Progenitor cell of endocrine pancreas (in vitro differentiated cells): ENCODE data around the gene PRKCD. TPM values are rescaled to one million over a fixed set of nuclear protein-coding genes. Genes with fewer than 3 reads are reported as not detected.

Experiments
- DNase-seq: peaks from one replicate; pipeline ENCODE4 v3.0.0; 2021; ENCODE audit warnings: low spot score; ENCODE audit not compliant: unreplicated experiment
- H3K27ac Mint-ChIP-seq: 2 replicates; pipeline ENCODE4 v1.8.0; 2021; ENCODE audit warnings: mild to moderate bottlenecking, moderate library complexity, mixed read lengths
- H3K27me3 Mint-ChIP-seq: 2 replicates; pipeline ENCODE4 v1.8.0; 2021; ENCODE audit warnings: mixed read lengths
- H3K36me3 Mint-ChIP-seq: 2 replicates; pipeline ENCODE4 v1.8.0; 2022; ENCODE audit warnings: mixed read lengths; ENCODE audit not compliant: insufficient read depth
- H3K4me1 Mint-ChIP-seq: 2 replicates; pipeline ENCODE4 v1.8.0; 2021; ENCODE audit warnings: low read depth, mixed read lengths
- H3K4me3 Mint-ChIP-seq: 2 replicates; pipeline ENCODE4 v1.8.0; 2021; ENCODE audit warnings: low read depth, mild to moderate bottlenecking, moderate library complexity, mixed read lengths
- H3K9me3 Mint-ChIP-seq: 2 replicates; pipeline ENCODE4 v1.8.0; 2021; ENCODE audit warnings: low read depth, mixed read lengths
- CTCF ChIP-seq: fragments of 200-600 bp; sonication (generic); IDR thresholded peaks from one replicate; pipeline ENCODE4 v1.5.0; 2021; ENCODE audit warnings: antibody characterized with exemption, mild to moderate bottlenecking; ENCODE audit not compliant: unreplicated experiment
- total RNA-seq: library from RNA; stranded (reverse); gene quantifications from 2 replicates; pipeline ENCODE4 v1.2.1, GENCODE V29; 2021

The PRKCD gene
- total RNA-seq, 1 donor from 2014 or later = 45.8 TPM

GRCh38 chr3:53230041-53230621 lies 69.1 kb downstream of the PRKCD start:
- TF ChIP-seq CTCF = peak; percentile 19
- Mint-ChIP-seq H3K27ac (no peak overlapping the region), H3K9me3 (no peaks in the 10 kb centered on the region), H3K4me1 (no peaks in the 10 kb centered on the region), H3K36me3 (peaks cover 9% of the 10 kb centered on the region), H3K27me3 (no peaks in the 10 kb centered on the region), H3K4me3 (no peak overlapping the region)
- no peak for DNase-seq

- Mint-ChIP-seq H3K27ac (no peak overlapping the region), H3K27me3 (no peaks in the 10 kb centered on the region), H3K36me3 (peaks cover 11% of the 10 kb centered on the region), H3K9me3 (no peaks in the 10 kb centered on the region), H3K4me1 (no peaks in the 10 kb centered on the region), H3K4me3 (no peak overlapping the region)
- no peak for DNase-seq
- TF ChIP-seq CTCF = no peak
Measured at GRCh38 chr3:53230789-53231188, 69.8 kb downstream of the PRKCD start.

GRCh38 chr3:53231532-53232511 lies 70.8 kb downstream of the PRKCD start:
- no peak for TF ChIP-seq CTCF
- no peak for DNase-seq
- Mint-ChIP-seq H3K36me3 (peaks cover 9% of the 10 kb centered on the region), H3K4me3 (no peak overlapping the region), H3K9me3 (no peaks in the 10 kb centered on the region), H3K4me1 (no peaks in the 10 kb centered on the region), H3K27me3 (no peaks in the 10 kb centered on the region), H3K27ac (no peak overlapping the region)

GRCh38 chr3:53232641-53233377 lies 71.8 kb downstream of the PRKCD start:
- no peaks in the 10 kb centered on the region for H3K4me1 Mint-ChIP-seq
- H3K9me3 Mint-ChIP-seq = no peaks in the 10 kb centered on the region
- H3K36me3 Mint-ChIP-seq = peaks cover 5% of the 10 kb centered on the region
- peak overlapping the region; percentile 35 for H3K27ac Mint-ChIP-seq
- no peak for DNase-seq
- H3K4me3 Mint-ChIP-seq = no peak overlapping the region
- no peak for TF ChIP-seq CTCF
- H3K27me3 Mint-ChIP-seq = no peaks in the 10 kb centered on the region

GRCh38 chr3:53234130-53234840 lies 73.3 kb downstream of the PRKCD start:
- Mint-ChIP-seq H3K9me3 (no peaks in the 10 kb centered on the region), H3K36me3 (peaks cover 7% of the 10 kb centered on the region), H3K4me3 (no peak overlapping the region), H3K4me1 (no peaks in the 10 kb centered on the region), H3K27ac (peak overlapping the region; percentile 86), H3K27me3 (no peaks in the 10 kb centered on the region)
- no peak for DNase-seq
- TF ChIP-seq CTCF = no peak
